Brain microvascular endothelial cell (primary cell): ENCODE data around the gene PTAFR.
"Not testable (repeated sequence)": the region's sequence is repeated elsewhere in the genome, so short reads cannot be mapped to it uniquely, and the experiment has no call there.

Experiments
- DNase-seq: peaks from one replicate; pipeline ENCODE4 v3.0.0-alpha.2; 2020
- H3K27ac ChIP-seq: fragments of 250-450 bp; sonication (Bioruptor Pico); 2 replicates; pipeline ENCODE4 v1.5.1; 2020; ENCODE audit warnings: mild to moderate bottlenecking, moderate library complexity
- H3K27me3 ChIP-seq: fragments of 250-450 bp; sonication (Bioruptor Pico); replicated peaks from 2 replicates; pipeline ENCODE4 v1.5.1; 2020; ENCODE audit warnings: mild to moderate bottlenecking
- H3K36me3 ChIP-seq: fragments of 250-450 bp; sonication (Bioruptor Pico); replicated peaks from 2 replicates; pipeline ENCODE4 v1.5.1; 2020; ENCODE audit warnings: mild to moderate bottlenecking
- H3K4me3 ChIP-seq: 2 replicates; pipeline ENCODE4 v1.5.1; 2011; ENCODE audit warnings: low read depth, mild to moderate bottlenecking, control low read depth, low read length, moderate library complexity
- CTCF ChIP-seq: IDR thresholded peaks from 2 replicates; pipeline ENCODE4 v1.5.1; 2011; ENCODE audit warnings: low read depth, mild to moderate bottlenecking, moderate library complexity, low read length, control low read depth, inconsistent platforms; ENCODE audit errors: missing control alignments
- in situ Hi-C: cut with HindIII; loops from 2 replicates; pipeline ENCODE4 v1.10.0; 2017; ENCODE audit warnings: low sequenced_read_pairs, low pct_ligation_motif_present

Gene PTAFR

GRCh38 chr1:28144203-28145135 is 32.0 kb downstream of the PTAFR start:
- peak; percentile 46 for DNase-seq

GRCh38 chr1:28143496-28144202 is 32.8 kb downstream of the PTAFR start:
- TF ChIP-seq CTCF = no peak
- no peak overlapping the region for H3K4me3 ChIP-seq
- H3K27ac ChIP-seq = no peak overlapping the region
- no peaks in the 10 kb centered on the region for H3K27me3 ChIP-seq
- in situ Hi-C loops = no loop called here
- DNase-seq = no peak
- H3K36me3 ChIP-seq = no peaks in the 10 kb centered on the region

More at GRCh38 chr1:28144203-28145135, 32.0 kb downstream of the PTAFR start:
- in situ Hi-C loops = no loop called here
- H3K27ac ChIP-seq = no peak overlapping the region
- H3K27me3 ChIP-seq = no peaks in the 10 kb centered on the region
- H3K4me3 ChIP-seq = no peak overlapping the region
- TF ChIP-seq CTCF = no peak
- H3K36me3 ChIP-seq = no peaks in the 10 kb centered on the region

GRCh38 chr1:28141685-28142084 is 34.8 kb downstream of the PTAFR start:
- TF ChIP-seq CTCF = no peak
- no peak overlapping the region for H3K4me3 ChIP-seq
- H3K36me3 ChIP-seq = no peaks in the 10 kb centered on the region
- in situ Hi-C loops = no loop called here
- no peak for DNase-seq
- H3K27me3 ChIP-seq = no peaks in the 10 kb centered on the region
- H3K27ac ChIP-seq = no peak overlapping the region

GRCh38 chr1:28139866-28140265 is 36.6 kb downstream of the PTAFR start:
- in situ Hi-C loops, H3K27ac ChIP-seq, H3K27me3 ChIP-seq, H3K4me3 ChIP-seq, DNase-seq, H3K36me3 ChIP-seq: not testable (repeated sequence)

GRCh38 chr1:28139025-28139712 is 37.3 kb downstream of the PTAFR start:
- no peak for TF ChIP-seq CTCF
- Histone ChIP-seq H3K36me3 (no peaks in the 10 kb centered on the region), H3K4me3 (no peak overlapping the region), H3K27me3 (no peaks in the 10 kb centered on the region), H3K27ac (no peak overlapping the region)
- no peak for DNase-seq
- in situ Hi-C loops = no loop called here
